HG03571 (cell line): ENCODE measurements around the gene TSTD2.
"Not testable (repeated sequence)": the region's sequence is repeated elsewhere in the genome, so short reads cannot be mapped to it uniquely, and the experiment has no call there.

ENCODE experiments used
- ATAC-seq: cut with Tn5 transposase; IDR thresholded peaks from one replicate; pipeline ENCODE4 v1.9.1; 2021; ENCODE audit not compliant: unreplicated experiment

Gene TSTD2

GRCh38 chr9:97632248-97632984 is 752 bp downstream of the TSTD2 start:
- ATAC-seq: peak; percentile 13

GRCh38 chr9:97630591-97630990 is 2.6 kb downstream of the TSTD2 start:
- ATAC-seq: no peak

GRCh38 chr9:97629156-97629555 is 4.0 kb downstream of the TSTD2 start:
- no peak for ATAC-seq

GRCh38 chr9:97628668-97629067 is 4.5 kb downstream of the TSTD2 start:
- no peak for ATAC-seq

GRCh38 chr9:97627624-97628023 is 5.5 kb downstream of the TSTD2 start:
- no peak for ATAC-seq

- ATAC-seq: no peak
These were observed 7.5 kb downstream of the TSTD2 start for GRCh38 chr9:97625620-97626019.

GRCh38 chr9:97623946-97624345 is 9.2 kb downstream of the TSTD2 start:
- ATAC-seq: no peak

GRCh38 chr9:97622483-97622882 is 10.7 kb downstream of the TSTD2 start:
- ATAC-seq: not testable (repeated sequence)

- not testable (repeated sequence) for ATAC-seq
These were observed 13.1 kb downstream of the TSTD2 start for GRCh38 chr9:97620063-97620462.

- ATAC-seq: no peak
These were observed 15.2 kb downstream of the TSTD2 start for GRCh38 chr9:97617939-97618416.

- no peak for ATAC-seq
These were observed 17.6 kb downstream of the TSTD2 start for GRCh38 chr9:97615439-97616072.

- ATAC-seq: no peak
These were observed 28.1 kb downstream of the TSTD2 start for GRCh38 chr9:97604901-97605645.

- ATAC-seq: no peak
These were observed 30.7 kb downstream of the TSTD2 start for GRCh38 chr9:97602430-97602829.

GRCh38 chr9:97601228-97601898 is 31.8 kb downstream of the TSTD2 start:
- ATAC-seq: no peak

- ATAC-seq: no peak
These were observed 32.5 kb downstream of the TSTD2 start for GRCh38 chr9:97600531-97601227.

GRCh38 chr9:97599314-97599846 is 33.8 kb downstream of the TSTD2 start:
- ATAC-seq: no peak

GRCh38 chr9:97598461-97599288 is 34.5 kb downstream of the TSTD2 start:
- peak; percentile 71 for ATAC-seq

- ATAC-seq: no peak
These were observed 36.3 kb downstream of the TSTD2 start for GRCh38 chr9:97596906-97597305.

- no peak for ATAC-seq
These were observed 38.7 kb downstream of the TSTD2 start for GRCh38 chr9:97594381-97594921.
